IgD-negative memory B cell (primary cell): Measurements from ENCODE around the gene TPI1. TPM values are rescaled to one million over a fixed set of nuclear protein-coding genes. Genes with fewer than 3 reads are reported as not detected.

ENCODE experiments used
- H3K27ac Mint-ChIP-seq, 3 donors: one replicate each; pipeline ENCODE4 v1.8.0; 2020 to 2022; ENCODE audit warnings: mild to moderate bottlenecking in 3 of 3, mixed read lengths in 3 of 3, moderate library complexity in 1 of 3
- H3K27me3 Mint-ChIP-seq: one replicate; pipeline ENCODE4 v1.8.0; 2021; ENCODE audit warnings: mixed read lengths
- H3K36me3 Mint-ChIP-seq: one replicate; pipeline ENCODE4 v1.8.0; 2020; ENCODE audit warnings: mild to moderate bottlenecking, mixed read lengths
- H3K4me1 Mint-ChIP-seq, 3 donors: one replicate each; pipeline ENCODE4 v1.8.0; 2020 to 2022; ENCODE audit warnings: mixed read lengths in 3 of 3, mild to moderate bottlenecking in 1 of 3
- H3K4me3 Mint-ChIP-seq, 4 donors: one replicate each; pipeline ENCODE4 v1.8.0; 2020 to 2022; ENCODE audit warnings: mild to moderate bottlenecking in 4 of 4, mixed read lengths in 4 of 4, moderate library complexity in 3 of 4
- H3K9me3 Mint-ChIP-seq, 3 donors: one replicate each; pipeline ENCODE4 v1.8.0; 2020 to 2021; ENCODE audit warnings: mixed read lengths in 3 of 3, mild to moderate bottlenecking in 1 of 3
- polyA plus RNA-seq: library from polyadenylated mRNA; unstranded; fragments of 300-500 nt; fragmentation: Illumina TruSeq; gene quantifications from one replicate; pipeline ENCODE4 v1.2.3, GENCODE V29; 2021

The TPI1 gene
- polyA plus RNA-seq, 1 donor from 2014 or later, result 490 TPM

GRCh38 chr12:6825398-6826124 lies 41.8 kb upstream of the TPI1 start:
- Mint-ChIP-seq H3K4me1 (peaks cover 0 to 16% (median 11%) of the 10 kb centered on the region in 3 donors), H3K9me3 (no peaks in the 10 kb centered on the region), H3K27ac (peak overlapping the region in 1 of 3 donors; percentile 1), H3K27me3 (peaks cover 73% of the 10 kb centered on the region), H3K36me3 (peaks cover 5% of the 10 kb centered on the region), H3K4me3 (peak overlapping the region in 1 of 4 donors; percentile 43)

- peaks cover 73% of the 10 kb centered on the region for H3K27me3 Mint-ChIP-seq
These were observed 41.1 kb upstream of the TPI1 start for GRCh38 chr12:6826125-6826733.

GRCh38 chr12:6826734-6827436 lies 40.4 kb upstream of the TPI1 start:
- peak overlapping the region in 1 of 3 donors; percentile 68 for H3K27ac Mint-ChIP-seq
- H3K9me3 Mint-ChIP-seq, result no peaks in the 10 kb centered on the region
- H3K4me3 Mint-ChIP-seq, result peak overlapping the region in 3 of 4 donors; percentile 43 to 88 (median 54)
- H3K4me1 Mint-ChIP-seq, result peaks cover 0 to 12% (median 6%) of the 10 kb centered on the region in 3 donors
- peaks cover 3% of the 10 kb centered on the region for H3K36me3 Mint-ChIP-seq
- peaks cover 70% of the 10 kb centered on the region for H3K27me3 Mint-ChIP-seq

More at GRCh38 chr12:6826125-6826733, 41.1 kb upstream of the TPI1 start:
- H3K36me3 Mint-ChIP-seq, result peaks cover 3% of the 10 kb centered on the region
- peak overlapping the region in 1 of 3 donors; percentile 1 for H3K27ac Mint-ChIP-seq
- peaks cover 0 to 13% (median 7%) of the 10 kb centered on the region in 3 donors for H3K4me1 Mint-ChIP-seq
- peak overlapping the region in 1 of 4 donors; percentile 43 for H3K4me3 Mint-ChIP-seq
- H3K9me3 Mint-ChIP-seq, result no peaks in the 10 kb centered on the region

- Mint-ChIP-seq H3K9me3 (no peaks in the 10 kb centered on the region), H3K4me1 (peaks cover 0 to 12% (median 6%) of the 10 kb centered on the region in 3 donors), H3K4me3 (peak overlapping the region in 2 of 4 donors; percentile 54 to 88), H3K27me3 (peaks cover 66% of the 10 kb centered on the region), H3K27ac (peak overlapping the region in 1 of 3 donors; percentile 68), H3K36me3 (peaks cover 3% of the 10 kb centered on the region)
These were observed 39.9 kb upstream of the TPI1 start for GRCh38 chr12:6827437-6827911.

- H3K4me3 Mint-ChIP-seq, result peak within 1 kb of the TSS; percentile 61 to 92 (median 86)
- peaks cover 65% of the 10 kb centered on the region for H3K27me3 Mint-ChIP-seq
These were observed 39.1 kb upstream of the TPI1 start, which contains the start of gene P3H3 for GRCh38 chr12:6827982-6828780. P3H3 (plus strand) TSS chr12:6828407; CDS start chr12:6828441, 34 bp downstream.

GRCh38 chr12:6828781-6829535 lies 38.4 kb upstream of the TPI1 start:
- Mint-ChIP-seq H3K9me3 (no peaks in the 10 kb centered on the region), H3K27me3 (peaks cover 57% of the 10 kb centered on the region), H3K4me1 (peaks cover 0 to 12% (median 6%) of the 10 kb centered on the region in 3 donors), H3K4me3 (peak overlapping the region; percentile 60 to 92 (median 85)), H3K36me3 (peaks cover 3% of the 10 kb centered on the region), H3K27ac (no peak overlapping the region)

More at GRCh38 chr12:6827982-6828780, 39.1 kb upstream of the TPI1 start, which contains the start of gene P3H3:
- peak within 1 kb of the TSS in 1 of 3 donors; percentile 68 for H3K27ac Mint-ChIP-seq
- peaks cover 0 to 12% (median 6%) of the 10 kb centered on the region in 3 donors for H3K4me1 Mint-ChIP-seq
- no peaks in the 10 kb centered on the region for H3K9me3 Mint-ChIP-seq
- peaks cover 3% of the 10 kb centered on the region for H3K36me3 Mint-ChIP-seq

GRCh38 chr12:6829536-6830220 lies 37.7 kb upstream of the TPI1 start:
- Mint-ChIP-seq H3K27ac (peak overlapping the region in 1 of 3 donors; percentile 53), H3K27me3 (peaks cover 53% of the 10 kb centered on the region), H3K9me3 (no peaks in the 10 kb centered on the region), H3K4me1 (peaks cover 0 to 11% (median 6%) of the 10 kb centered on the region in 3 donors), H3K36me3 (peaks cover 3% of the 10 kb centered on the region), H3K4me3 (peak overlapping the region; percentile 60 to 92 (median 85))

GRCh38 chr12:6830286-6830890 lies 36.9 kb upstream of the TPI1 start:
- peaks cover 48% of the 10 kb centered on the region for H3K27me3 Mint-ChIP-seq

GRCh38 chr12:6830999-6831398 lies 36.3 kb upstream of the TPI1 start:
- peaks cover 3% of the 10 kb centered on the region for H3K36me3 Mint-ChIP-seq
- H3K4me3 Mint-ChIP-seq, result peak overlapping the region in 2 of 4 donors; percentile 12 to 30
- peaks cover 0 to 11% (median 9%) of the 10 kb centered on the region in 3 donors for H3K4me1 Mint-ChIP-seq
- peaks cover 42% of the 10 kb centered on the region for H3K27me3 Mint-ChIP-seq
- H3K27ac Mint-ChIP-seq, result peak overlapping the region in 1 of 3 donors; percentile 36
- H3K9me3 Mint-ChIP-seq, result no peaks in the 10 kb centered on the region

More at GRCh38 chr12:6830286-6830890, 36.9 kb upstream of the TPI1 start:
- peak overlapping the region in 3 of 4 donors; percentile 30 to 84 (median 57) for H3K4me3 Mint-ChIP-seq
- no peaks in the 10 kb centered on the region for H3K9me3 Mint-ChIP-seq
- H3K4me1 Mint-ChIP-seq, result peaks cover 0 to 11% (median 6%) of the 10 kb centered on the region in 3 donors
- peaks cover 3% of the 10 kb centered on the region for H3K36me3 Mint-ChIP-seq
- peak overlapping the region in 2 of 3 donors; percentile 36 to 53 for H3K27ac Mint-ChIP-seq

- Mint-ChIP-seq H3K36me3 (peaks cover 3% of the 10 kb centered on the region), H3K4me1 (peaks cover 0 to 13% (median 9%) of the 10 kb centered on the region in 3 donors), H3K27ac (no peak overlapping the region), H3K27me3 (peaks cover 38% of the 10 kb centered on the region), H3K4me3 (no peak overlapping the region), H3K9me3 (no peaks in the 10 kb centered on the region)
These were observed 35.8 kb upstream of the TPI1 start for GRCh38 chr12:6831450-6831995.

- peaks cover 32% of the 10 kb centered on the region for H3K27me3 Mint-ChIP-seq
- no peak overlapping the region for H3K4me3 Mint-ChIP-seq
These were observed 35.2 kb upstream of the TPI1 start for GRCh38 chr12:6832125-6832524.

GRCh38 chr12:6833189-6833890 lies 34.0 kb upstream of the TPI1 start:
- Mint-ChIP-seq H3K9me3 (no peaks in the 10 kb centered on the region), H3K36me3 (peaks cover 1% of the 10 kb centered on the region), H3K4me3 (peak overlapping the region in 1 of 4 donors; percentile 22), H3K4me1 (peaks cover 3 to 8% (median 3%) of the 10 kb centered on the region in 3 donors), H3K27ac (no peak overlapping the region), H3K27me3 (peaks cover 24% of the 10 kb centered on the region)

More at GRCh38 chr12:6832125-6832524, 35.2 kb upstream of the TPI1 start:
- Mint-ChIP-seq H3K36me3 (peaks cover 3% of the 10 kb centered on the region), H3K4me1 (peaks cover 0 to 13% (median 9%) of the 10 kb centered on the region in 3 donors), H3K9me3 (no peaks in the 10 kb centered on the region), H3K27ac (no peak overlapping the region)
